ENCODE results near the gene COPG2. TPM values are rescaled to one million over a fixed set of nuclear protein-coding genes. Genes with fewer than 3 reads are reported as not detected.
"Not testable (repeated sequence)": the region's sequence is repeated elsewhere in the genome, so short reads cannot be mapped to it uniquely, and the experiment has no call there.

The COPG2 gene
- total RNA-seq, 1 donor from 2014 or later, result 36.8 TPM

GRCh38 chr7:130701650-130702049, 33.1 kb upstream of the COPG2 start:
- Mint-ChIP-seq H3K27ac (ENCODE audit: unreplicated experiment) (no peak overlapping the region), H3K9me3 (ENCODE audit: unreplicated experiment) (peaks cover 2% of the 10 kb centered on the region), H3K4me3 (ENCODE audit: unreplicated experiment) (no peak overlapping the region), H3K27me3 (ENCODE audit: unreplicated experiment) (no peaks in the 10 kb centered on the region), H3K4me1 (ENCODE audit: low read depth, unreplicated experiment) (no peaks in the 10 kb centered on the region), H3K36me3 (ENCODE audit: unreplicated experiment) (peaks cover 4% of the 10 kb centered on the region)
- TF ChIP-seq CTCF (IDR thresholded peaks at IDR 0.05; ENCODE audit: partially characterized antibody, unreplicated experiment), result no peak
- DNase-seq, result no peak

- no peak for DNase-seq
- no peak for TF ChIP-seq CTCF (IDR thresholded peaks at IDR 0.05; ENCODE audit: partially characterized antibody, unreplicated experiment)
- no peaks in the 10 kb centered on the region for H3K27me3 Mint-ChIP-seq (ENCODE audit: unreplicated experiment)
- H3K27ac Mint-ChIP-seq (ENCODE audit: unreplicated experiment), result no peak overlapping the region
- no peak overlapping the region for H3K4me3 Mint-ChIP-seq (ENCODE audit: unreplicated experiment)
- H3K4me1 Mint-ChIP-seq (ENCODE audit: low read depth, unreplicated experiment), result no peaks in the 10 kb centered on the region
- H3K9me3 Mint-ChIP-seq (ENCODE audit: unreplicated experiment), result peaks cover 2% of the 10 kb centered on the region
- H3K36me3 Mint-ChIP-seq (ENCODE audit: unreplicated experiment), result no peaks in the 10 kb centered on the region
Observed at GRCh38 chr7:130700760-130701159, 32.2 kb upstream of the COPG2 start.

GRCh38 chr7:130699686-130700085, 31.1 kb upstream of the COPG2 start:
- H3K4me3 Mint-ChIP-seq (ENCODE audit: unreplicated experiment), result no peak overlapping the region
- no peak for TF ChIP-seq CTCF (IDR thresholded peaks at IDR 0.05; ENCODE audit: partially characterized antibody, unreplicated experiment)
- no peaks in the 10 kb centered on the region for H3K4me1 Mint-ChIP-seq (ENCODE audit: low read depth, unreplicated experiment)
- no peak for DNase-seq
- no peaks in the 10 kb centered on the region for H3K27me3 Mint-ChIP-seq (ENCODE audit: unreplicated experiment)
- H3K36me3 Mint-ChIP-seq (ENCODE audit: unreplicated experiment), result no peaks in the 10 kb centered on the region
- peaks cover 2% of the 10 kb centered on the region for H3K9me3 Mint-ChIP-seq (ENCODE audit: unreplicated experiment)
- H3K27ac Mint-ChIP-seq (ENCODE audit: unreplicated experiment), result no peak overlapping the region

- H3K9me3 Mint-ChIP-seq (ENCODE audit: unreplicated experiment), result peaks cover 2% of the 10 kb centered on the region
- no peak for TF ChIP-seq CTCF (IDR thresholded peaks at IDR 0.05; ENCODE audit: partially characterized antibody, unreplicated experiment)
- DNase-seq, result no peak
- H3K27ac Mint-ChIP-seq (ENCODE audit: unreplicated experiment), result no peak overlapping the region
- H3K4me1 Mint-ChIP-seq (ENCODE audit: low read depth, unreplicated experiment), result no peaks in the 10 kb centered on the region
- no peaks in the 10 kb centered on the region for H3K27me3 Mint-ChIP-seq (ENCODE audit: unreplicated experiment)
- no peak overlapping the region for H3K4me3 Mint-ChIP-seq (ENCODE audit: unreplicated experiment)
- H3K36me3 Mint-ChIP-seq (ENCODE audit: unreplicated experiment), result no peaks in the 10 kb centered on the region
Observed at GRCh38 chr7:130697820-130698219, 29.3 kb upstream of the COPG2 start.

- Mint-ChIP-seq H3K36me3 (ENCODE audit: unreplicated experiment) (no peaks in the 10 kb centered on the region), H3K4me1 (ENCODE audit: low read depth, unreplicated experiment) (no peaks in the 10 kb centered on the region), H3K4me3 (ENCODE audit: unreplicated experiment) (no peak overlapping the region), H3K9me3 (ENCODE audit: unreplicated experiment) (no peaks in the 10 kb centered on the region), H3K27me3 (ENCODE audit: unreplicated experiment) (no peaks in the 10 kb centered on the region), H3K27ac (ENCODE audit: unreplicated experiment) (no peak overlapping the region)
- no peak for DNase-seq
- no peak for TF ChIP-seq CTCF (IDR thresholded peaks at IDR 0.05; ENCODE audit: partially characterized antibody, unreplicated experiment)
Observed at GRCh38 chr7:130695840-130696239, 27.3 kb upstream of the COPG2 start.

- H3K4me3 Mint-ChIP-seq (ENCODE audit: unreplicated experiment); H3K36me3 Mint-ChIP-seq (ENCODE audit: unreplicated experiment); H3K9me3 Mint-ChIP-seq (ENCODE audit: unreplicated experiment); H3K27ac Mint-ChIP-seq (ENCODE audit: unreplicated experiment); H3K27me3 Mint-ChIP-seq (ENCODE audit: unreplicated experiment); DNase-seq; H3K4me1 Mint-ChIP-seq (ENCODE audit: low read depth, unreplicated experiment): not testable (repeated sequence)
Observed at GRCh38 chr7:130692396-130692795, 23.8 kb upstream of the COPG2 start.
